CD14-positive monocyte (primary cell): Measurements from ENCODE around the gene TNFAIP8. TPM values are rescaled to one million over a fixed set of nuclear protein-coding genes. Genes with fewer than 3 reads are reported as not detected.

ENCODE experiments used
- DNase-seq, 3 donors: peaks; one replicate each; pipeline ENCODE4 v3.0.0-alpha.2; 2011 to 2022
- H2AFZ ChIP-seq: 2 replicates; pipeline ENCODE4 v1.6.0; 2012; ENCODE audit warnings: mild to moderate bottlenecking, low read depth, low read length, inconsistent platforms; ENCODE audit not compliant: insufficient read depth, poor library complexity, severe bottlenecking
- H3K27ac ChIP-seq, 2 donors: 1 replicate in 1 of 2; 2 replicates in 1 of 2; pipeline ENCODE4 v1.5.1; 2012 to 2013; ENCODE audit warnings: low read length in 2 of 2, control low read depth in 1 of 2, inconsistent platforms in 1 of 2, low read depth in 1 of 2, mild to moderate bottlenecking in 1 of 2
- H3K27me3 ChIP-seq, 2 donors: one replicate each; pipeline versions ENCODE4 v1.6.0 to v1.6.1; 2011 to 2013; ENCODE audit warnings: low read length in 2 of 2; ENCODE audit not compliant: control insufficient read depth in 2 of 2, insufficient read depth in 2 of 2
- H3K36me3 ChIP-seq, 2 donors: replicated peaks in 1 of 2; 1 replicate in 1 of 2; 2 replicates in 1 of 2; pipeline versions ENCODE4 v1.5.1 to v1.6.1; 2012 to 2013; ENCODE audit warnings: low read length in 2 of 2, control low read depth in 1 of 2, inconsistent platforms in 1 of 2, mild to moderate bottlenecking in 1 of 2; ENCODE audit not compliant: insufficient read depth in 2 of 2, control insufficient read depth in 1 of 2
- H3K4me1 ChIP-seq, 2 donors: 1 replicate in 1 of 2; 2 replicates in 1 of 2; pipeline versions ENCODE4 v1.5.1 to v1.6.1; 2012 to 2013; ENCODE audit warnings: low read length in 2 of 2, control low read depth in 1 of 2, inconsistent platforms in 1 of 2, mild to moderate bottlenecking in 1 of 2, moderate library complexity in 1 of 2; ENCODE audit not compliant: insufficient read depth in 2 of 2, control insufficient read depth in 1 of 2
- H3K4me2 ChIP-seq: replicated peaks from 2 replicates; pipeline ENCODE3; 2012; ENCODE audit warnings: low read length, moderate library complexity, mild to moderate bottlenecking; ENCODE audit not compliant: poor library complexity, severe bottlenecking; ENCODE audit errors: extremely low read depth
- H3K4me3 ChIP-seq, 3 experiments: fragments of 200-600 bp in 1 of 3; sonication (generic) in 1 of 3; replicated peaks in 1 of 3; 1 replicate in 2 of 3; 2 replicates in 1 of 3; pipeline ENCODE4 v1.5.1; 2011 to 2013; ENCODE audit warnings: low read length in 3 of 3, mild to moderate bottlenecking in 3 of 3, control low read depth in 2 of 3, low read depth in 2 of 3, inconsistent platforms in 1 of 3, moderate library complexity in 1 of 3
- H3K79me2 ChIP-seq: 2 replicates; pipeline ENCODE4 v1.6.0; 2012; ENCODE audit warnings: mild to moderate bottlenecking, control low read depth, inconsistent platforms, low read length, moderate library complexity; ENCODE audit not compliant: insufficient read depth
- H3K9ac ChIP-seq: 2 replicates; pipeline ENCODE4 v1.6.0; 2017; ENCODE audit warnings: low read length, mild to moderate bottlenecking; ENCODE audit not compliant: insufficient read depth, poor library complexity, severe bottlenecking
- H3K9me3 ChIP-seq, 2 donors: replicated peaks in 1 of 2; 1 replicate in 1 of 2; 2 replicates in 1 of 2; pipeline versions ENCODE4 v1.5.1 to v1.6.1; 2012 to 2013; ENCODE audit warnings: low read length in 2 of 2, control low read depth in 1 of 2; ENCODE audit not compliant: control insufficient read depth in 1 of 2, insufficient read depth in 1 of 2
- H4K20me1 ChIP-seq: 2 replicates; pipeline ENCODE4 v1.6.0; 2012; ENCODE audit warnings: mild to moderate bottlenecking, low read length, control low read depth, moderate library complexity; ENCODE audit not compliant: insufficient read depth
- H3K27ac Mint-ChIP-seq, 7 donors: one replicate each; pipeline ENCODE4 v1.8.0; 2020; ENCODE audit warnings: mild to moderate bottlenecking in 7 of 7, mixed read lengths in 7 of 7, moderate library complexity in 6 of 7, inconsistent platforms in 2 of 7
- H3K27me3 Mint-ChIP-seq, 3 donors: one replicate each; pipeline ENCODE4 v1.8.0; 2021 to 2022; ENCODE audit warnings: low read depth in 3 of 3, mild to moderate bottlenecking in 3 of 3, mixed read lengths in 3 of 3, moderate library complexity in 3 of 3, inconsistent platforms in 1 of 3
- H3K36me3 Mint-ChIP-seq, 2 donors: one replicate each; pipeline ENCODE4 v1.8.0; 2020; ENCODE audit warnings: mixed read lengths in 2 of 2, inconsistent platforms in 1 of 2, mild to moderate bottlenecking in 1 of 2
- H3K4me1 Mint-ChIP-seq: one replicate; pipeline ENCODE4 v1.8.0; 2020; ENCODE audit warnings: mild to moderate bottlenecking, mixed read lengths
- H3K4me3 Mint-ChIP-seq, 2 donors: one replicate each; pipeline ENCODE4 v1.8.0; 2020; ENCODE audit warnings: mild to moderate bottlenecking in 2 of 2, mixed read lengths in 2 of 2, moderate library complexity in 1 of 2
- H3K9me3 Mint-ChIP-seq, 7 donors: one replicate each; pipeline ENCODE4 v1.8.0; 2020 to 2022; ENCODE audit warnings: mixed read lengths in 7 of 7, mild to moderate bottlenecking in 6 of 7, moderate library complexity in 6 of 7, inconsistent platforms in 2 of 7
- WGBS: methylation state at CpG from one replicate; pipeline ENCODE4 v1.1.5; 2013; ENCODE audit warnings: missing lambda C conversion rate; ENCODE audit not compliant: insufficient coverage; 5-methylcytosine and 5-hydroxymethylcytosine counted together
- intact Hi-C, 2 donors: fragments of 100-400 bp; cut with micrococcal nuclease; formaldehyde crosslinking; loops; one replicate each; pipeline versions ENCODE4 v1.15.0 to v1.15.1; 2023
- polyA plus RNA-seq, 3 donors: library from polyadenylated mRNA; depleted of rRNA in 1 of 3; unstranded in 2 of 3; stranded (reverse) in 1 of 3; fragments of 300-500 nt in 2 of 3; fragments of >200 nt in 1 of 3; fragmentation: Illumina TruSeq in 2 of 3; gene quantifications; 1 replicate in 2 of 3; 2 replicates in 1 of 3; pipeline ENCODE4 v1.2.3, GENCODE V29; 2012 to 2021
- TF ChIP-seq, protein P1 (sequence below): fragments of 200-600 bp; IDR thresholded peaks from one replicate; pipeline ENCODE4 v1.8.0; 2022; ENCODE audit warnings: antibody characterized with exemption, mild to moderate bottlenecking

The TNFAIP8 gene
- polyA plus RNA-seq, 3 donors = 20.6 to 55.5 (median 47.0) TPM

GRCh38 chr5:119332978-119333401 is 22.8 kb upstream of the TNFAIP8 start:
- Mint-ChIP-seq H3K9me3 (no peaks in the 10 kb centered on the region), H3K27ac (peak overlapping the region in 4 of 7 donors; percentile 3 to 82 (median 68)), H3K4me1 (peaks cover 78% of the 10 kb centered on the region), H3K36me3 (peaks cover 12 to 16% of the 10 kb centered on the region in 2 donors), H3K4me3 (no peak overlapping the region), H3K27me3 (peaks cover 0 to 2% (median 0%) of the 10 kb centered on the region in 3 donors)
- Histone ChIP-seq H3K27ac (peak overlapping the region in 1 of 2 donors; percentile 52), H3K36me3 (peaks cover 0 to 5% of the 10 kb centered on the region in 2 donors), H3K79me2 (peaks cover 100% of the 10 kb centered on the region), H3K4me1 (peaks cover 47 to 58% of the 10 kb centered on the region in 2 donors), H3K9me3 (no peaks in the 10 kb centered on the region), H3K9ac (no peak overlapping the region), H3K4me2 (no peak overlapping the region), H2AFZ (no peak overlapping the region), H3K27me3 (no peaks in the 10 kb centered on the region), H4K20me1 (peaks cover 85% of the 10 kb centered on the region), H3K4me3 (no peak overlapping the region)
- no peak for DNase-seq
- no CpG with 5 or more reads among the region's 4 CpGs for WGBS
- intact Hi-C loops = no loop called here
- TF ChIP-seq, protein P1, sequence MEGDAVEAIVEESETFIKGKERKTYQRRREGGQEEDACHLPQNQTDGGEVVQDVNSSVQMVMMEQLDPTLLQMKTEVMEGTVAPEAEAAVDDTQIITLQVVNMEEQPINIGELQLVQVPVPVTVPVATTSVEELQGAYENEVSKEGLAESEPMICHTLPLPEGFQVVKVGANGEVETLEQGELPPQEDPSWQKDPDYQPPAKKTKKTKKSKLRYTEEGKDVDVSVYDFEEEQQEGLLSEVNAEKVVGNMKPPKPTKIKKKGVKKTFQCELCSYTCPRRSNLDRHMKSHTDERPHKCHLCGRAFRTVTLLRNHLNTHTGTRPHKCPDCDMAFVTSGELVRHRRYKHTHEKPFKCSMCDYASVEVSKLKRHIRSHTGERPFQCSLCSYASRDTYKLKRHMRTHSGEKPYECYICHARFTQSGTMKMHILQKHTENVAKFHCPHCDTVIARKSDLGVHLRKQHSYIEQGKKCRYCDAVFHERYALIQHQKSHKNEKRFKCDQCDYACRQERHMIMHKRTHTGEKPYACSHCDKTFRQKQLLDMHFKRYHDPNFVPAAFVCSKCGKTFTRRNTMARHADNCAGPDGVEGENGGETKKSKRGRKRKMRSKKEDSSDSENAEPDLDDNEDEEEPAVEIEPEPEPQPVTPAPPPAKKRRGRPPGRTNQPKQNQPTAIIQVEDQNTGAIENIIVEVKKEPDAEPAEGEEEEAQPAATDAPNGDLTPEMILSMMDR = no peak

- Histone ChIP-seq H3K4me2 (no peak overlapping the region), H3K9ac (no peak overlapping the region), H3K27me3 (no peaks in the 10 kb centered on the region), H3K79me2 (peaks cover 100% of the 10 kb centered on the region), H3K4me3 (no peak overlapping the region), H3K36me3 (peaks cover 0 to 2% of the 10 kb centered on the region in 2 donors), H3K4me1 (peaks cover 52 to 62% of the 10 kb centered on the region in 2 donors), H4K20me1 (peaks cover 86% of the 10 kb centered on the region), H3K9me3 (no peaks in the 10 kb centered on the region), H2AFZ (no peak overlapping the region), H3K27ac (peak overlapping the region in 1 of 2 donors; percentile 52)
- Mint-ChIP-seq H3K4me3 (no peak overlapping the region), H3K4me1 (peaks cover 80% of the 10 kb centered on the region), H3K27me3 (peaks cover 0 to 2% (median 0%) of the 10 kb centered on the region in 3 donors), H3K9me3 (no peaks in the 10 kb centered on the region), H3K36me3 (peaks cover 10 to 18% of the 10 kb centered on the region in 2 donors), H3K27ac (peak overlapping the region in 3 of 7 donors; percentile 3 to 82 (median 32))
- intact Hi-C loops = no loop called here
- TF ChIP-seq, protein P1 = no peak
- no peak for DNase-seq
- 89% methylated on average over 4 of the region's 5 CpGs for WGBS
Measured at GRCh38 chr5:119333421-119333851, 22.4 kb upstream of the TNFAIP8 start.
